Forelimb muscle (tissue), 1 donor: ENCODE measurements around the gene CMKLR1. TPM values are rescaled to one million over a fixed set of nuclear protein-coding genes. Genes with fewer than 3 reads are reported as not detected.

ENCODE experiments used
- DNase-seq: peaks from one replicate; pipeline ENCODE4 v3.0.0-alpha.2; 2013; ENCODE audit warnings: low read depth
- polyA plus RNA-seq: library from polyadenylated mRNA; unstranded; fragments of 120-200 nt; gene quantifications from one replicate; pipeline ENCODE4 v1.2.1, GENCODE V29; 2013; ENCODE audit not compliant: insufficient read length

CMKLR1 gene
- polyA plus RNA-seq, 1 donor: 2.6 TPM

DNA sequence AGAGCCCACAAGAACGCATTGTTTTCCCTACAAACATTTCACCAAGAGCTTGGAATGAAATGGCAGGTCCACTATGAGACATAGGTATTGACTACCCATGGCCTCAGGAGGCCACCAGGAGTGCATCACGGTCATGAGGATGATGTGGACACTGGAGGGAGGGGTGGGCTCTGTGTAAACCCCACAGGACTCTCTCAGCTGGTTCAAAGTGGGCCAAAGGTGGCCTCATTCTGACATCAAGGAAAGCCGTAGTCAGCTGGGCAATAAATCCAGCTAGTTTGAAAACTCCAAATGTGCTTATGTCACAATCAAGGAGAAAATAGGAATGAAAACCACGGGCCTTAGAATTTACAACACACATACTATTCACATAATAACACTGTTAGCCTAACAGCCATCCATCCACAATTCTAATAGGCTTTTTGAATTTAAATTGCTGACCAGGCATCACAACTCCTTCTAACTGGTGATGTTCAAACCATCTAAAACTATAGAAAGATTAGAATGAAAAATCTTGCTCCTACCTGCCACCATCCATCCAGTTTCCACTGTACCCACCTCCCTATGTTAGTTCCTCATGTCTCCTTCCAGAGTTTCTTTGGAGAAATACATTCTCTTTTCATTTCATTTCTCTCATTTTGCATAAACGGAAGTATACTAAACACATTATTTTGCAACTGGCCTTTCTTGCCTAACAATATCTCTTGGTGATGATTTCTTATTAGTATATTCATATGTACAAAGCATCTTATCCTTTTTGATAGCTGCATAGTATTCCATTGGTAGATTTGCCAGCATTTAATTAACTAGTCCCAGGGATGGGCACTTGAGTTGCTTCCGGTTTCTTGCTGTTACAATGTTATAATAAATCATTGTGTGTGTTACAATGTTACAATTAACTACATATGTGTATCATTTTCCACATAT lies 21.5 kb downstream of the CMKLR1 start:
- DNase-seq: no peak

DNA sequence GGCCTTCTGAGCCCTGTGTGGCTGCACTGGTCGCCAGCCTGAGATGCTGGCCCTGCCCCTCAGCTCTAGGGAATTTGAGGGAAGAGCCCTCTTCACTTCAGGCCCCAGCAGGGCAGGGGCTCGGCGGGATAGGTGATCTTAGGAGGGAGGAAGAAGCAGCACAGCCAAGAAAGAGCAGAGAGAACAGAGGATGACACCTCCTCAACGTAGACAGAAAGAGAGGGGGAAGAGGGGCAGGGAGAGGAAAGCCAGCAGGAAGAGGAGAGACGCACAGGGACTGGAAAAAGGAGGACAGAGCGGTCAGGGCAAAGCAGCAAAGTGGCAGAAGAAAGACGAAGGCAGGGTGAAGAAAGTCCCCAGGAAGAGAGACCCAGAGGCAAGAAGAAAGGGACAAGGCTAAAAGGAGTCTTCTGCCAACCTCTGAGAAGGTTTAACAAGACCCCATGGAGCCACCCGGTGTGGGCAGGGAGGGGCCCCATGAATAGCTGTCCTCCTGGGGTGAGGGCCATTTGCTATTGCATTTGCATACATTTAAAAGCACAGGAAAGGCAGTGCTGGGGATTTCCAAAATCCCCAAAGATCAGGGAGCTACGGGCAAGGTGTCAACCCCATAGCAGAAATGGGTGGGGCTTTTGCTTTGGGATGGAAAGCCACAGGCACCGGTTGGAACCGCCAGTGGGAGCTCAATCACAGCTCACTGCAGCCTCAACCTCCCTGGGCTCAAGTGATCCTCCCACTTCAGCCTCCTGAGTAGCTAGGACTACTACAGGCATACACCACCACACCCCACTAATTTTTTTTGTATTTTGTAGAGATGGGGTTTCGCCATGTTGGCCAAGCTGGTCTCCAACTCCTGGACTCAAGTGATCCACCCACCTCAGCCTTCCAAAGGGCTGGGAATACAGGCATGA lies 22.7 kb downstream of the CMKLR1 start:
- no peak for DNase-seq

DNA sequence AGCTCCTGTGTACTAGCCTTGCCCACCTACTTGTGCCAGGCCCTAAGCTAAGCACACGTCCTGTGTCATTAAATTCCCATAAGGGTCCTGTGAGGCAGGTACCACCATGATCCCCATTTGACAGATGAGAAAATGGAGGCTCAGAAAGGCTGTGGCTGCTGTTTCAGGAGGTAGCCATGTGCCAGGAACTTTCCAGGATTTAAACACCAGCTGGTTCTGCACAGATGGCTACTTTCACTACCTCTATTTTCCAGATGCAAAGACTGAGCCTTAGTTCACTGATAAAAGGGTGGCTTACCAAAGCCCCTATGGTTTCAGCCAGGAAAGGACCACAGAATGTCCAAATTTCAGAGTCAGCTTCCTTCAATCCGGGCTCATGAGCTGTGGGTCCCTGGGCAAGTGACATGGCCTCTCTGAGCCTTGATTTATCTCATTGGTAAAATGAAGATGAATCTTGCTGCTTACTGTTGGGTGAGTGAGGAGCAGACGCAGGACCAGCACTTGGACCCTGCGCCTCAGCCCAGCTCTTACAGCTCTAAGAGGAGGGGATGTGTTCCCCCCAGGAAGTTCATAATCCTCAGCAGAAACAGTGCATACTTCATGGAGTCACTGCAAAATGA lies 23.5 kb downstream of the CMKLR1 start:
- DNase-seq: no peak

DNA sequence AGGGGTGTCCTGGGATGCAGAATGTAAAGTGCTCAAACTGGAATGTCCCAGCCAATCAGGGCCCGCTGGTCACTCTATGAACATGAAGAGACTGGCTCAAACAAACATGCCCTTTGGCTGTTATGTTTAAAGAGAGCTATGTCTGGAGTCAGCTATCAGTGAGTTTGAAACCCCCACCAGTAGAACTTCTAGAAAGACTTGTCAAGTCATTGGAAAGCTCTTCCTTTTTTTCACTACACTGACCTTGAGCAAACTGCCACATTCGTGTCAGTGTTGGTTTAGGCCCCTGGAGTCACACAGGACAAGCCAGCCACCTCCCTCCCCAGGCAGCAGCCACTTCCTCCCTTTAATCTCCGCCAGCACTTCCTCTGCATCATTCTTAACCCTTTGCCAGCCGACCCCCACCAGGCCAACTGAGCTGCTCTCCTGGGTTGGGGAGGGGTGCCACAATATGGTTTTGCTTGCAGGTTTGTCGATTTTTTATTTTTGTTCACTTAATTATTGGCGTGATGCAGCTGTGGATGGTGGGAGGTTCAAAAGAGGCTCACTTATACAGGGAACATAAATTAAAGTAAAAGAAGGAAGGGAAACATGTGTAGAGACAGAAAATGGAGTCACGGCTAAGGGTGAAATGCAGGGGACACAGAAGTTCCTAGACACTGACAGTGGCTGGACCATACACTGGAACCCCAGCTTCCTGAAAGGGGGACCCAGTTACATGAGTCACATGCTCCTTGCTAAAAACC lies 25.3 kb downstream of the CMKLR1 start:
- DNase-seq: no peak

DNA sequence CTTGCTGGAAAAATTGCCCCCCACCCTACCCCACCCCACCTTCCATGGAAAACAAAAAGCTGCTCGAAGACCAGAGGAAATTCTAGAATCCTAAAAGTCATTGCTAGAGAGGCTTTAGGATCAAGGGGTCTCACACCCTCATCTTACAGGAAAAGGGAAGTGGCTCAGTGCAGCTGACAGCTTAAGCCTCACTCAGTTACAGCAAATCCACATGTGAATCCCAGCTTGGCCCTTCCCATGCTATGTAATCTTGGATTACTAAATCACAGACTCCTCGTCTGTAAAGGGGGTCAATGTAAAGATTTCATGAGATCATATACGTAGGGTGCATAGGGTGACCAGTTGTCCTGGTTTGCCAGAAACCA lies 25.9 kb downstream of the CMKLR1 start:
- no peak for DNase-seq

DNA sequence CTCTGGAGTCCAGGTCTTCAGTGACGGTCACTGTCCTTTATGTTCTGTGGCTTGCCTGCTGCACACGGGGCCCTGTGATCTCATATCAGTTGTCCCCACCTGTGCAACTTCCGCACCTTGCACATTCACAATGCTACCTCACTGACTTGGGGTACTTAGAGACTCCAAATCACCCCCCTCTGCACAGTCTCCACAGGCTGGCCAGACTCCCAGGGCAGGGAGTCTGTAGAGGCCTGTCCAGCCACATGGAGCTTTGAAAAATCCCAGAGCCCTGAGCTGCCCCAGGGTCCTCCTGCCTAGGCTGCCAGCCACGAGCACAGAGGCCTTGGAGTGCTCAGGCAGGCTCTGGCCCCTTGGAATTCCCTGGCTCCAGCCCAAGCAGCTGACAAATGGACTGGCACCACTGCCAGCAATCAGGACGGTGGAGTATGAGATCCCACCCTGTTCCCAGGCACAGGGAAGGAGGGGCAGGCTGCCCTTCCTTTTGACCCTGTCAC lies 26.4 kb downstream of the CMKLR1 start:
- DNase-seq: no peak

DNA sequence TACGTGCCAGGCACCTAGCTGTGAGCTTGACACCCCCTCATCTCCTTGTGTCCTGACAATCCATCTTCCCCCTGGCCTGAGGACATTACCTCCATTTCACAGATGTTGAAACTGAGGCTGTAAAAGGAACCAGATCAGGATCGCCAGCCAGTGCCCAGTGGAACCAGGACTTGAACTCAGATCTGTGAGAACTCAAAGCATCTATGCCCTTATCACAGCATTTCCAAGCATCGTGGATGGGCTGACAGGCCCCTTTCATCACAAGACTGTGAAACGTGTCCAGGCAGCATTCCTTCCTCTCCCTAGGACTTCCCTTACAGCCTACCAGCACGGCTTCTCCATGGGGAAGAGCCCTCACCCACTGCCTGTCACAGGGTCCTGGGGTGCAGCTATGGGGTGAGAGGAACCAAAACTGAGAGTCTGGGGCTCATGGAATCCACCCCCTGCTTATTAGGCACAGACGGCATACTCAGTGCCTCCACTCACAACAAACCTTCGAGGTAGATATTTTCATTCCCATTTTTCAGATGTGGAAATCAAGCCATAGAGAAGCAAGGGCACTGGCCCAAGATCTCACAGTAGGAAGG lies 26.9 kb downstream of the CMKLR1 start:
- no peak for DNase-seq

DNA sequence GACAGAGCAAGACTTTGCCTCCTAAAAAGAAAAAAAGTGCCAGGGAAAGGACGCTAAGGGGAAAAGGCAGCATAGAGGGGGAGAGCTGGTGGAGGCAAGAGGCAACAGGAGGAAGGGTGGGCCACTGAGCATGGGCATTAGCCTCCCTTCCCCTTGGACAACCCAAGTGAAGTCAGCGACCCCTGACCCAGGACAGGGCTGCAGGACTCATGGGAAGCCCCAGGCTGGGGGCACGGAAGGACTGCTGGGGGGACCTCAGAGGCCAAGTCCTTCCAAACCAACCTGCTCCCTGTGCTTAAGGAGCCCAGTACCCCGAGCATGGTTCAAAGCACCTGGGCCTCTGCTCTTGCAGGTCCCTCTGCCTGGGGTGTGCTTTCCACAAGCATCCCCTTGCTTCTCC lies 27.5 kb downstream of the CMKLR1 start:
- DNase-seq: no peak

DNA sequence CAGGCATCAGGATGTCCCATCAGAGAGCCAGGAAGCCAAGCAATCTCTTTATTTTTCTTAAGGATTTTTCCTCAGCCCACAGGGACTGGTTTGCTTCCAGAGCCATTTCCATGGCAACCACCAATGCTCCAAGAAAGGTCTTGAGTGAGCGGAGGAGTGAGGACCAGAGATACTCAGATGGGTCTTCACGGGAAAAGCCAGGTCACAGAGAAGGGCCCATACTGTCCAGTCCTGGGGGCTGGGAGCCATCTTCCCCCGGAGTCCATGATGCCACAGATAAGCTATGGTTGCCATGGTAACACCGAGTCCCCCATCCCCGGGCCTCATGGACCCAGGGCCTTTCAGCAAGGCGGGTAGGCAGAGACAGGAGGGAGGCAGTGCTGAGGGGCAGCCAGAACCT lies 28.6 kb downstream of the CMKLR1 start:
- no peak for DNase-seq

DNA sequence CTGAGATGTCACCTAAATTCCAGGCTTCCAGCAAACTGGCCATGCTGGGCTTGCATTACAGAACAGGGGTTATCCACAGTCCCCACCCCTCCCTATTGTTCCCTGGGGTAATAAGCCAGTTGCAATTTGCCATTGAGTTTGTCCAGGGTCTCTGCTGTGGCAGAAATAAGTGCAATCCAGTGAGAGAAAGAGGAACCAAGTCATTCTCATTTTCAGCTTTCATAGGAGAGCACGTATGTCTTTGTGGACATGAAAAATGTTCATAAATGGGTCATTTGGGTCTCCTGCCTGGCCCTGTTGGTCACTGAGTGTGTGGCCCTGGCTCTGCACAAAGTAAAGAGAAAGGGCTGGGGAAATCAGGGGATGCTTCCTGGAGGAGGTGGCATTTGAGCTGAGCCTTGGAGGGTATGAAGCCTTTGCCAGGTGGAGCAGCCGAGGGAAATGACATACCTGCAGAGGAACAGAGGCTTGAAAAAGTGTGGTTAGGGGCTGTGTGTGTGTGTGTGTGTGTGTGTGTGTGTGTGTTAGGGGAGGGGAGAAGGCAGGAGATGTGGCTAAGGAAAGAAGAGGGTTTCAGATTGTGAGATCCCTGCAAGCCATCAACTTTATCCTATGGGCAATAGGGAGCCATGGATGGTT lies 29.3 kb downstream of the CMKLR1 start:
- DNase-seq: no peak

DNA sequence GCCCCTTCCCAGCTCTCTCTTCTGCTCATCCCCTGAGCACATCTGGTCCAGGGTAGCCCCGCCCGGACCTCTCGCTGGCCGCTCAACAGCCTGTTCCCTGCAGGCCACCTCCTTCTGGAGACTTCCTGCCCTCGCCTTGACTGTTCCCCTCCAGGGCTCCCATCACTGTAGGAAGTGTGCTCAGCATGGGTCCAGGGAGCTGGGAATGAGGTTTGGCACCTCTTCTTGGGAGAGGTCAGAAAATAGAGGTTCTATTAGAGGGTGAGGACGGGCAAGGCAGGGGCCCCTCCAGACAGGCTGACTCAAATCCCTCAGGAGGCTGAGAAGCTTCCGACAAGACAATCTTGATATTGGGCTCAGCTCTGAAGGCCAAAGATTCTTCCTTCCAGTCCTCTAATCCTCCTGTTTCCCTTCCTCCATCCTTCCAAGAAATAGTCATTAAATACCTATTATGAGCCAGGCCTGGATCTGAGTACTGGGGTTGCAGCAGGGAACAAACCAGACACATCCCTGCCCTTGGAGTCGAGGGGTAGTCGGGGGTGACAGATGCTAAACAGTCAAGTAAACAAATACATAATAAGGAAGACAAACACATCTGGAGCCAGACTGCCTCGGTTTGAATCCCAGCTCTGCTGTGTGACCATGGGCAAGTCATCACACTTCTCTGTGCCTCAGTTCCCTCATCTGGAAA lies 30.6 kb downstream of the CMKLR1 start:
- DNase-seq: no peak

DNA sequence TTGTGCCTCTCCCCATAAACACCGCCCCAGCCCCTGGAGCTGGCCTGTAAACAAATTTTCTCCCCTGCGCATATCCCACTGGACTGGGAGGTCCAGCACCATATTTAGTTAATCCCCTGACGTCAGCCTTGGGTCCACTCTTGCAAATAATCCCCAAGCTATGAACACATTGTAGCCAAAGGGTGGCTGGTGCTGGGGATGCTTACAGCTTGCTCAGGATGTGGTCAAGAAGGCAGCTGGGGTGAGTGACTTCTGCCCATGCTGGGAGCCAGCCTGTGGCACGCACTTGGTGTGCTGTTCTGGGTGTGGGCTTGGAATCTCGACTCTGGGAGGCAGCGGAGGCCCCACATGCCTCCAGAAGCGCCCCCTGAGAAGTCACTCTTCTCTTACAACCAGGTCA lies 32.1 kb downstream of the CMKLR1 start:
- DNase-seq: no peak

DNA sequence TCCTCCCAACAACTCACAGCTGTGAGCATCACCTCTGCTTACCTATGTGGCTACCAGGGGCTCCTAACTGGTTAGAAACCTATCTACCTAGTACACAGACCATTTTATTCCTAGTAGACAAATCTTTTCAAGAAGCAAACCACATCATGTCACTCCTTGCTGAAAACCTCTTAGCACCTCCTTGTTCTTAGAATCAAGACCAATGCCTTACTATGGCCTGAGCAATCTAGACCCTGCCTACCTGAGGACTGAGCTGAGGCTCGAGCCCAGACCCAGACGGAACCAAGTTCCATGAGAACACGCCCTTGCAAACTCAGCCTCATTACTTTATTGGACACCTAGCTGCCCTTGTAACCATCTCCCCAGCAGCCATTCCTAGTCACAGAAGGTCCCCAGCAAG lies 32.6 kb downstream of the CMKLR1 start:
- DNase-seq: no peak

DNA sequence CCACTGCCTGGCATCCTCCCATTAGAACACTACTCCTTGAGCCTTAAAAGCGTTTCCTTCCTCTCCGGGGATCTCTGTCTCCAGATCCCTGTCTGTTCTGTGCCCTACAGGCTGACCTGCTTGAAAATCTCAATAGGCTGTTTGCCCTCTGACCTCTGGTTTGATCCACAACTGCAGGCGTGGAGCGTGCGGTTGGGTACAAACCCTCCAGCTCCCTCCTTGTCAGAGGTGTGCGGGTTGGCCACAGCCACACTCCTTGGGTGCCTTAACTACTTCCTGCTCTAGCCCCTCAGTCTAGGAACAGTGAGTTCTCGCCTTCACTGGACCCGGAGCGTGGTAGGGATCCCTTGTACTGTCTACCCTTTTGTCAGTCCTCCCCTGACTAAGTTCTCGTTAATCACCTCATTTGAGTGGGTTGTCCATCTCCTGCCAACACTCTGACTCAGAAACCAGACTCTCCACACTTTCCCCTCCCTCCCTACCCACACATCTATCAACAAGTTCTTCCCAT lies 33.1 kb downstream of the CMKLR1 start:
- no peak for DNase-seq

DNA sequence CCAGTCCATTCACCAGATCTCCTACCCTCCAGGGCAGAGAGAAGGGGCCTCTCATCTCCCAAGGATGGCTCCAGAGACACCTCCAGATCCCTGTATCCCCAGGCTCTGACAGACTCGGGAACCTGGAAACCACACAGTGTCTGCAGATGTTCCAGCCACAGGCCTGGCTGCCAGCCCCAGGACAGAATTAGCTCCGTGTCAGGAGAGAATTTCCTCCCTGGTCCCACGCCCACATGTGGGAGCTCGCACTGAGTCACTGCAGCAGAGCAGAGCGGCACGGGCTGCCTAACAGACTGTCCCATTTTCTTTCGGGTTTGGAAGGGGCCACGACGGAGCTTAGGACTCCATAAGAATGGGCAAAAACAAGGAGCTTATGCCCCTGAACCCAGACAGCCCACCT lies 33.6 kb downstream of the CMKLR1 start:
- DNase-seq: no peak

DNA sequence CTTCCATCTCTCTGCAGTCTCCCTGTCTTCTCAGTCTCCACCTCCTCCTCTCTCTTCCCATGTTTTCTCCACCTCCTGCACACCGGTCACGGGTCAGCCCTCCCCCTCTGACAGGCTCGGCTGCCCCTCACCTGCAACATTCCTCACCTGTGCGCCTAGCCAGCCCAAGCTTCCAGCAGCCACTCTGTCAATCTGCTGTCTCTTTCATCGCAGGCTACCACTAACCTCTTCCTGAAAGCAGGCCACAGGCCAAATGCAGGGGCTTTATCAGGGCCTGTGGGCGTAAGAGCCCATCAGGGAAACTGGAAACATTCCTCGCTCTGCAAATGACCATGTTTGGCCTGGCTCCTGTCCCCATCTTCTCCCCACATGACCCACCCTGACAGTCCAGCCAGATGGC lies 34.5 kb downstream of the CMKLR1 start:
- no peak for DNase-seq

DNA sequence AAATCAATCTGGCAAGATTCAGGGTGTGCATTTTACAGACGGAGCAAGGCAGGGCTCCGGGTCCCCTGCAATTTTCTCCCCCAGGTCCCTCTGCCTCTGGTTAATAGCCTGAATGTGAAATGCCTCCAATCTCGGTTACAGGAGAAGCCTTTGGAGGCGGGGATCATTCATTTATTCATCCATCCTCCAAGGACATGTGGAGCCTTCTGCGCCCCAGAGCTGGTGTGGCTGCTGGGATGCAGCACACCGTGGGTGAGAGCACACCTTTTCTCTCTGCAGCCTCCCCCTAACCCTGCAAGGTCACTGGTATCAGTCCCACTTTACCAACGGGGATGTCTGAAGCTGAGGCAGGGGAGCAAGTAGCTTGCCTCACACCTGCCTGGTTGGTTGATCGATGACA lies 35.4 kb downstream of the CMKLR1 start:
- DNase-seq: no peak

DNA sequence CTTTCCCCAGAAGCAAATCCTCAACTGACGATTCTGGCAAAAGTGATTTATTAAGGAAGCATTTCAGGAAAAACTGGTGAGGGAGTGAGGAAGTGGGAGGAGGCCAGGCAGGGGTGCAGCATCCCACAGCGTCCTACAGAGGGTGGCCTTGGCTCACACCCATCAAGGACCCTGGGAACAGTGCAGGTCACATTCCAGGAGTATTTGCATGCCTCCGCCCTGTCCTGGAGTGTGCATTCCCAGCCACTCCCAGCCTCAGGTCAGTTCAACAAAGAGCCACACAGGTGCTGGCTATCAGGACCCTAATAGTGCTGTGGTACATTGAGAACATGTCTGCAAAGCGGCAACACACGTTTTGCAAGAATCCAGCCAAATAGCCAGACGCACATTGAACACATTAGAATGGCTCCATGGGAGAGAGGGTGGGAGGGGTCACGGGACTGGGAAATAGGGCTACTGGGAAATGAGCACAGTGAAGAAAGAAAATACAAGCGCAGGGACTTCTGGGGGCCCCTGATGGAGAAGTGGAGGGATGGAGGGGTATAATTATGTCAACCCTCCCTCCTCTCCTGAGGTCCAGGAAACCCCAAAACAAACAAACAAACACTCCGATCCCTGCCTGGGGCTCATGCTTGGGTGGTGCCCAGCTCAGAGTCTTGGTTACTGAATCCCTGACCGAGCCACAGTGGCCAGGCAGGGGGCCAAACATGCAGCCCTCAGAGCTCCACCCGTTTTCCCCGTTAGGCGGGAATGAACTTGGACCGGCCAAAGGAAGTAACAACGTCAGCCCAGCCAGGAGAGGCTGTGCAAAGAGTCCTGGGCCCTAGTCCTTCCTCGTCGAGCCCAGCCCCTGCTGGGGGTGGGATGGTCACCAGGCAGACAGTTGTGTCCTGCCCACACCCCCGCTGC lies 36.5 kb downstream of the CMKLR1 start:
- DNase-seq: no peak

DNA sequence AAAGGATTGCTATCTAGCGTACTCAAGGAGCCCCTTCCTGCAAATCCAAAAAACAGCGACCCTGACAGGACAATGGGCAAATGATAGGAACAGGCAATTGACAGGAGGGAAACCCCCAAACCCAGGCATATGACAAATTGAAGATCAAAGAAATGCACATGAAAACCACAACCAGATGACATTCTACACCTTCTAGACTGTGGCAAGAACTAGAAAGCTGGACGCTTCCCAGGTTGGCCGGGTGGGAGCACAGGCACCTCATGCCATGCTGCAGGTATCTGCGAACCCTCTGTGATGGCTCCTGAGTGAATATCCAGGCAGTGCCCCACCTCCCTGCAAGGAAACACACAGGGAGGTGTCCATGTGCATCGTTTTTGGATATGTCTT lies 37.1 kb downstream of the CMKLR1 start:
- DNase-seq: no peak
